MM.1S (cell line): ENCODE data around the gene DCAF11.

Experiments used
- EZH2 ChIP-seq: fragments of 300-600 bp; sonication (generic); optimal IDR thresholded peaks from 2 replicates; pipeline ENCODE3; 2017; ENCODE audit warnings: low read depth, mild to moderate bottlenecking, antibody characterized with exemption, low read length, mixed read lengths
- EZH2phosphoT487 ChIP-seq: fragments of 300-600 bp; sonication (generic); IDR thresholded peaks from 2 replicates; pipeline ENCODE4 v1.6.1; 2018; ENCODE audit warnings: antibody characterized with exemption, low read length
- TF ChIP-seq, protein P1 (sequence below): fragments of 300-600 bp; sonication (generic); IDR thresholded peaks from 2 replicates; pipeline ENCODE4 v1.5.1; 2016; ENCODE audit warnings: antibody characterized with exemption, low read length, mixed read lengths

DNA sequence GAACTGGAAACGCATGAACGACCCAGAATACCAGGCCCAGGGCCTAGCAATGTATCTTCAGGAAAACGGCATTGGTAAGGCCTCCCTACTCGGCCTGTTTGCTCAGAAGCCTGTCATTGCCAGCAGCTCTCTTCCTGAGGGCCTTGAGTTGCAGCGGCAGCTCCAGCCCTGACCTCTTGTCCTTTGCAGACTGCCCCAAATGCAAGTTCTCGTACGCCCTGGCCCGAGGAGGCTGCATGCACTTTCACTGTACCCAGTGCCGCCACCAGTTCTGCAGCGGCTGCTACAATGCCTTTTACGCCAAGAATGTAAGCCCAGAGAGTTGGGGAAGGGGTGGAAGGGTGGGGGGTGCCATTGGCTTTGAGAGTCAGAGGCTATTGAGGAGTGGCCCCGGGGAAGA lies 42.8 kb downstream of the DCAF11 start:
- TF ChIP-seq, protein P1, sequence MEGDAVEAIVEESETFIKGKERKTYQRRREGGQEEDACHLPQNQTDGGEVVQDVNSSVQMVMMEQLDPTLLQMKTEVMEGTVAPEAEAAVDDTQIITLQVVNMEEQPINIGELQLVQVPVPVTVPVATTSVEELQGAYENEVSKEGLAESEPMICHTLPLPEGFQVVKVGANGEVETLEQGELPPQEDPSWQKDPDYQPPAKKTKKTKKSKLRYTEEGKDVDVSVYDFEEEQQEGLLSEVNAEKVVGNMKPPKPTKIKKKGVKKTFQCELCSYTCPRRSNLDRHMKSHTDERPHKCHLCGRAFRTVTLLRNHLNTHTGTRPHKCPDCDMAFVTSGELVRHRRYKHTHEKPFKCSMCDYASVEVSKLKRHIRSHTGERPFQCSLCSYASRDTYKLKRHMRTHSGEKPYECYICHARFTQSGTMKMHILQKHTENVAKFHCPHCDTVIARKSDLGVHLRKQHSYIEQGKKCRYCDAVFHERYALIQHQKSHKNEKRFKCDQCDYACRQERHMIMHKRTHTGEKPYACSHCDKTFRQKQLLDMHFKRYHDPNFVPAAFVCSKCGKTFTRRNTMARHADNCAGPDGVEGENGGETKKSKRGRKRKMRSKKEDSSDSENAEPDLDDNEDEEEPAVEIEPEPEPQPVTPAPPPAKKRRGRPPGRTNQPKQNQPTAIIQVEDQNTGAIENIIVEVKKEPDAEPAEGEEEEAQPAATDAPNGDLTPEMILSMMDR = no peak
- no peak for TF ChIP-seq EZH2
- TF ChIP-seq EZH2phosphoT487 = no peak
